Smooth muscle cell (in vitro differentiated cells): Measurements from ENCODE around the gene MDK. TPM values are rescaled to one million over a fixed set of nuclear protein-coding genes. Genes with fewer than 3 reads are reported as not detected.

ENCODE experiments used
- DNase-seq: peaks from one replicate; lab custom pipeline; 2025; ENCODE audit not compliant: unreplicated experiment; lab: John Stamatoyannopoulos, UW
- H2AFZ ChIP-seq: fragments of 200-600 bp; sonication (generic); 2 replicates; pipeline ENCODE4 v1.6.0; 2016; ENCODE audit warnings: antibody characterized with exemption, low read depth, mild to moderate bottlenecking
- H3F3A ChIP-seq: fragments of 200-600 bp; sonication (generic); 2 replicates; pipeline ENCODE4 v1.6.0; 2017; ENCODE audit warnings: antibody characterized with exemption, low read depth
- H3K27ac ChIP-seq: fragments of 200-600 bp; sonication (generic); 2 replicates; pipeline ENCODE4 v1.5.1; 2016; ENCODE audit warnings: low read depth, mild to moderate bottlenecking
- H3K27me3 ChIP-seq: fragments of 200-600 bp; sonication (generic); 2 replicates; pipeline ENCODE4 v1.6.1; 2016; ENCODE audit warnings: low read depth, mild to moderate bottlenecking
- H3K36me3 ChIP-seq: fragments of 200-600 bp; sonication (generic); 2 replicates; pipeline ENCODE4 v1.5.1; 2016; ENCODE audit warnings: low read depth
- H3K4me1 ChIP-seq: fragments of 200-600 bp; sonication (generic); 2 replicates; pipeline ENCODE4 v1.5.1; 2016; ENCODE audit warnings: low read depth
- H3K4me2 ChIP-seq: fragments of 200-600 bp; sonication (generic); 2 replicates; pipeline ENCODE4 v1.6.0; 2016; ENCODE audit warnings: mild to moderate bottlenecking
- H3K4me3 ChIP-seq: fragments of 200-600 bp; sonication (generic); 2 replicates; pipeline ENCODE4 v1.5.1; 2016; ENCODE audit warnings: mild to moderate bottlenecking
- H3K79me2 ChIP-seq: fragments of 200-600 bp; sonication (generic); 2 replicates; pipeline ENCODE4 v1.6.0; 2016; ENCODE audit warnings: low read depth, mild to moderate bottlenecking
- H3K9ac ChIP-seq: fragments of 200-600 bp; sonication (generic); 2 replicates; pipeline ENCODE4 v1.6.0; 2016; ENCODE audit warnings: low read depth
- H3K9me3 ChIP-seq: fragments of 200-600 bp; sonication (generic); replicated peaks from 2 replicates; pipeline ENCODE4 v1.5.1; 2016; ENCODE audit warnings: low read depth
- H4K20me1 ChIP-seq: fragments of 200-600 bp; sonication (generic); 2 replicates; pipeline ENCODE4 v1.6.0; 2016; ENCODE audit warnings: low read depth
- CTCF ChIP-seq: fragments of 200-600 bp; sonication (generic); IDR thresholded peaks from 2 replicates; pipeline ENCODE4 v1.5.1; 2017; ENCODE audit warnings: borderline replicate concordance, mild to moderate bottlenecking, antibody characterized with exemption; ENCODE audit not compliant: insufficient read depth, poor library complexity, severe bottlenecking
- WGBS: methylation state at CpG from one replicate; pipeline ENCODE4 v1.1.7; 2016; ENCODE audit warnings: low lambda C conversion rate; 5-methylcytosine and 5-hydroxymethylcytosine counted together
- microRNA-seq: library from miRNA; unstranded; fragments of <30 nt; microRNA quantifications from one replicate; pipeline ENCODE4, GENCODE V29; 2016; ENCODE audit warnings: borderline number of aligned reads
- polyA plus RNA-seq: library from polyadenylated mRNA; unstranded; fragments of >200 nt; fragmentation: Nextera tagmentation; extraction: Ambion mirVana; gene quantifications from 2 replicates; pipeline ENCODE4 v1.2.1, GENCODE V29; 2016
- small RNA-seq: library from RNA; depleted of rRNA; stranded (forward); fragments of <200 nt; gene quantifications from one replicate; pipeline ENCODE3, GENCODE V24; 2014
- total RNA-seq: library from RNA; depleted of rRNA; stranded (reverse); fragments of >200 nt; gene quantifications from 2 replicates; pipeline ENCODE4 v1.2.3, GENCODE V29; 2014

Gene MDK
- total and polyA plus RNA-seq, 2 experiments from 2014 or later = 490 to 667 TPM

DNA sequence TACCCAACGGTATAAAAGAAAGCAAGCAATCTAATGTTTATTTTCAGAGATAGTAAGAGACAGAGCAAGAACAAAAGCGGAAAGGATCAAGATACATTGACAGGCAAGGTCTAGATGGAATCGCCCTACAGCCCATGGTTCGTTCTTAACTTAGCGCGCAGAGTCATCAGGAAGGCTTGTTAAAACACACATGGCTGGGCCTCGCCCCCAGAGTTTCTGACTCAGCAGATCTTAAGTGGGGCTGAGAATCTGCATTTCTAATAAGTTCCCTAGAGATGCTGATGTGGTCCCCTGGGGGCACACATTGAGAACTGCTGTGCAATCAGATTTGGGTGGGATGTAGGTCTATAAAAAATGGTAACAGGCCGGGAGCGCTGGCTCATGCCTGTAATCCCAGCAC, 45.9 kb downstream of the MDK start:
- Histone ChIP-seq H3K36me3 (no peaks in the 10 kb centered on the region), H2AFZ (no peak overlapping the region), H3K9ac (no peak overlapping the region), H3K4me1 (peaks cover 6% of the 10 kb centered on the region), H3K4me3 (no peak overlapping the region), H3K4me2 (no peak overlapping the region), H4K20me1 (peaks cover 6% of the 10 kb centered on the region), H3K27ac (no peak overlapping the region), H3K27me3 (no peaks in the 10 kb centered on the region), H3K79me2 (no peaks in the 10 kb centered on the region), H3F3A (no peaks in the 10 kb centered on the region), H3K9me3 (no peaks in the 10 kb centered on the region)
- no peak for TF ChIP-seq CTCF
- WGBS = 50% methylated on average over 9 of the region's 9 CpGs
- no peak for DNase-seq

DNA sequence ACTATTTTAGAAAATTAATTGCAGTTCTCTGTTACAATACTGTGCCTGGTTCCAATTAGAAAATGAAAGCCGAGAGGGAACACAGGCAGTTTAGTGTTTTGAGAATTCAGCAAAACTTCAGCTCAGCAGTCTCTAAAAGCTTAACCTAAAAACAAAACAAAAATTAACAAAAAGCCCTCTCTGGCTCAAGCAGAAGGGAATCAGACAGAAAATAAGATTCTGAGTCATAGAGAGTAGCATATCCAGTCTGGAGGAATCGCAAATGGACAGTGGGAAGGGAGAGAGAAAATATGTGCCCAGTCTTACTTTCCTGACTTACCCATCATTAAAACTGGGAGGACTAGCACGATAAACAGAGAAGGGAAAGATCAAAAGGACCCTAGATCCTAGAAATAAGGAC, 48.2 kb downstream of the MDK start:
- DNase-seq = no peak
- Histone ChIP-seq H3K4me2 (peak overlapping the region; percentile 59), H4K20me1 (no peaks in the 10 kb centered on the region), H3K9me3 (no peaks in the 10 kb centered on the region), H3K27ac (peak overlapping the region; percentile 85), H2AFZ (no peak overlapping the region), H3K4me1 (peaks cover 6% of the 10 kb centered on the region), H3K27me3 (no peaks in the 10 kb centered on the region), H3K79me2 (no peaks in the 10 kb centered on the region), H3F3A (no peaks in the 10 kb centered on the region), H3K36me3 (no peaks in the 10 kb centered on the region), H3K9ac (peak overlapping the region; percentile 20), H3K4me3 (no peak overlapping the region)
- no peak for TF ChIP-seq CTCF
- WGBS = 35% methylated on average over 3 of the region's 3 CpGs

- no peaks in the 10 kb centered on the region for H3K27me3 ChIP-seq
- no peaks in the 10 kb centered on the region for H3K36me3 ChIP-seq
- no peaks in the 10 kb centered on the region for H3K79me2 ChIP-seq
- no peaks in the 10 kb centered on the region for H4K20me1 ChIP-seq
- DNase-seq = no peak
- no peak for TF ChIP-seq CTCF
- no peak overlapping the region for H2AFZ ChIP-seq
- no peak overlapping the region for H3K4me3 ChIP-seq
- no peak overlapping the region for H3K27ac ChIP-seq
- H3K9ac ChIP-seq = no peak overlapping the region
- H3F3A ChIP-seq = no peaks in the 10 kb centered on the region
- no peaks in the 10 kb centered on the region for H3K9me3 ChIP-seq
- H3K4me1 ChIP-seq = peaks cover 6% of the 10 kb centered on the region
- no peak overlapping the region for H3K4me2 ChIP-seq
Measured at GRCh38 chr11:46431211-46431610, 49.7 kb downstream of the MDK start.

Small RNA genes lying within 50 kb of the gene (microRNA-seq; reads per million reads assigned to microRNA genes)
- gene MIR4688 = not detected

Small RNA genes lying within 50 kb of the gene (small RNA-seq; reads per million reads assigned to genes)
- gene MIR4688 = 0.11 reads per million

Other genes with a start within 250 kb of the MDK start
- gene CREB3L1, start 104.0 kb upstream of the MDK start, total RNA-seq = 49.1 and 63.3 TPM in 2 replicates
- 385 and 437 TPM in 2 replicates for gene CREB3L1, start 104.0 kb upstream of the MDK start, polyA plus RNA-seq
- gene DGKZ, start 34.2 kb upstream of the MDK start, total RNA-seq = 32.2 and 42.1 TPM in 2 replicates
- 30.7 and 52.0 TPM in 2 replicates for gene DGKZ, start 34.2 kb upstream of the MDK start, polyA plus RNA-seq
- gene CHRM4, start 10.1 kb downstream of the MDK start, total RNA-seq = 4.7 and 5.6 TPM in 2 replicates
- gene CHRM4, start 10.1 kb downstream of the MDK start, polyA plus RNA-seq = 11.1 and 20.0 TPM in 2 replicates
- gene AMBRA1, start 212.4 kb downstream of the MDK start, total RNA-seq = 24.2 and 38.3 TPM in 2 replicates
- gene AMBRA1, start 212.4 kb downstream of the MDK start, polyA plus RNA-seq = 10.3 and 11.5 TPM in 2 replicates
- gene HARBI1, start 235.6 kb downstream of the MDK start, total RNA-seq = 2.5 and 2.9 TPM in 2 replicates
- 2.4 and 5.1 TPM in 2 replicates for gene HARBI1, start 235.6 kb downstream of the MDK start, polyA plus RNA-seq
- gene ATG13, start 235.9 kb downstream of the MDK start, total RNA-seq = 60.2 and 96.5 TPM in 2 replicates
- gene ATG13, start 235.9 kb downstream of the MDK start, polyA plus RNA-seq = 65.6 and 66.3 TPM in 2 replicates